B cell (primary cell): ENCODE measurements around the gene SYTL1. TPM values are rescaled to one million over a fixed set of nuclear protein-coding genes. Genes with fewer than 3 reads are reported as not detected.
A peak's percentile ranks its signal among the peaks of the same experiment; 100 is the strongest.

ENCODE experiments used
- ATAC-seq: fragments of 200-7000 bp; cut with Tn5 transposase; one replicate; pipeline ENCODE4 v1.10.0; 2021; ENCODE audit warnings: low read depth, mild to moderate bottlenecking, moderate number of reproducible peaks, moderate library complexity
- CTCF ChIA-PET: fragments of 350-600 bp; sonication (Branson Sonifier 250); formaldehyde crosslinking; loops from one replicate; lab custom pipeline; 2021; ENCODE audit warnings: antibody characterized with exemption, inconsistent platforms; lab: Charles Lee
- POLR2A ChIA-PET: fragments of 350-600 bp; sonication (Branson Sonifier 250); formaldehyde crosslinking; loops from one replicate; lab custom pipeline; 2021; ENCODE audit warnings: antibody characterized with exemption; lab: Charles Lee
- DNase-seq: peaks from one replicate; pipeline ENCODE4 v3.0.0; 2013
- H2AFZ ChIP-seq: 2 replicates; pipeline ENCODE4 v1.6.1; 2012; ENCODE audit warnings: mild to moderate bottlenecking, low read depth, low read length; ENCODE audit not compliant: insufficient read depth, poor library complexity, severe bottlenecking
- H3K27ac ChIP-seq, 2 donors: 1 replicate in 1 of 2; 2 replicates in 1 of 2; pipeline ENCODE4 v1.5.1; 2012 to 2013; ENCODE audit warnings: low read length in 2 of 2, mild to moderate bottlenecking in 2 of 2, moderate library complexity in 1 of 2
- H3K27me3 ChIP-seq, 4 experiments: fragments of 200-600 bp in 1 of 4; sonication (generic) in 1 of 4; replicated peaks in 1 of 4; 1 replicate in 2 of 4; 2 replicates in 2 of 4; pipeline versions ENCODE4 v1.6.1 to v1.7.0; 2013 to 2016; ENCODE audit warnings: low read length in 3 of 4, mild to moderate bottlenecking in 2 of 4, mixed read lengths in 1 of 4, moderate library complexity in 1 of 4; ENCODE audit not compliant: insufficient read depth in 4 of 4, control insufficient read depth in 3 of 4; ENCODE audit errors: control extremely low read depth in 1 of 4
- H3K36me3 ChIP-seq, 2 experiments: replicated peaks in 1 of 2; 1 replicate in 1 of 2; 2 replicates in 1 of 2; pipeline versions ENCODE4 v1.6.1 to v1.7.1; 2013; ENCODE audit warnings: low read length in 1 of 2; ENCODE audit not compliant: insufficient read depth in 2 of 2, control insufficient read depth in 1 of 2; ENCODE audit errors: control extremely low read depth in 1 of 2, extremely low read depth in 1 of 2
- H3K4me1 ChIP-seq, 2 donors: fragments of 200-600 bp in 1 of 2; sonication (generic) in 1 of 2; 1 replicate in 1 of 2; 2 replicates in 1 of 2; pipeline versions ENCODE4 v1.5.1 to v1.6.1; 2013 to 2017; ENCODE audit warnings: low read length in 2 of 2; ENCODE audit not compliant: control insufficient read depth in 2 of 2, insufficient read depth in 2 of 2
- H3K4me2 ChIP-seq: replicated peaks from 2 replicates; pipeline ENCODE3; 2012; ENCODE audit warnings: mild to moderate bottlenecking, low read depth, low read length; ENCODE audit not compliant: poor library complexity, severe bottlenecking
- H3K4me3 ChIP-seq, 5 experiments: fragments of 200-600 bp in 1 of 5; sonication (generic) in 1 of 5; 1 replicate in 3 of 5; 2 replicates in 2 of 5; pipeline versions ENCODE4 v1.5.1 to v1.7.0; 2011 to 2016; ENCODE audit warnings: low read length in 4 of 5, mild to moderate bottlenecking in 4 of 5, low read depth in 2 of 5, control low read depth in 1 of 5, moderate library complexity in 1 of 5; ENCODE audit not compliant: insufficient read depth in 1 of 5; ENCODE audit errors: control extremely low read depth in 1 of 5, extremely low read depth in 1 of 5
- H3K79me2 ChIP-seq: fragments of 200-600 bp; sonication (generic); one replicate; pipeline ENCODE4 v1.6.0; 2016; ENCODE audit warnings: low read length; ENCODE audit not compliant: control insufficient read depth, insufficient read depth
- H3K9ac ChIP-seq: fragments of 200-600 bp; sonication (generic); 2 replicates; pipeline ENCODE4 v1.6.1; 2017; ENCODE audit warnings: mild to moderate bottlenecking, low read length, moderate library complexity
- H3K9me3 ChIP-seq, 3 donors: one replicate each; pipeline versions ENCODE4 v1.6.1 to v1.7.1; 2013; ENCODE audit warnings: low read length in 2 of 3; ENCODE audit not compliant: control insufficient read depth in 2 of 3, insufficient read depth in 1 of 3; ENCODE audit errors: control extremely low read depth in 1 of 3
- H4K20me1 ChIP-seq: 2 replicates; pipeline ENCODE4 v1.6.0; 2012; ENCODE audit warnings: mild to moderate bottlenecking, low read length; ENCODE audit not compliant: insufficient read depth, control insufficient read depth, poor library complexity, severe bottlenecking
- H3K27ac Mint-ChIP-seq: one replicate; pipeline ENCODE4 v1.8.0; 2021; ENCODE audit warnings: mixed read lengths
- H3K27me3 Mint-ChIP-seq: one replicate; pipeline ENCODE4 v1.8.0; 2021; ENCODE audit warnings: mixed read lengths
- H3K4me1 Mint-ChIP-seq: one replicate; pipeline ENCODE4 v1.8.0; 2021; ENCODE audit warnings: mixed read lengths
- H3K4me3 Mint-ChIP-seq: one replicate; pipeline ENCODE4 v1.8.0; 2021; ENCODE audit warnings: mixed read lengths
- H3K9me3 Mint-ChIP-seq: one replicate; pipeline ENCODE4 v1.8.0; 2022; ENCODE audit warnings: mixed read lengths; ENCODE audit not compliant: insufficient read depth
- CTCF ChIP-seq: fragments of 200-600 bp; IDR thresholded peaks from one replicate; pipeline ENCODE4 v1.8.0; 2022; ENCODE audit warnings: antibody characterized with exemption, mild to moderate bottlenecking
- EZH2 ChIP-seq: IDR thresholded peaks from 2 replicates; pipeline ENCODE4 v1.6.1; 2012; ENCODE audit warnings: borderline replicate concordance, low read depth, mild to moderate bottlenecking, moderate library complexity, low read length; ENCODE audit not compliant: insufficient read depth, poor library complexity, severe bottlenecking
- WGBS: methylation state at CpG from one replicate; pipeline ENCODE4 v1.1.5; 2013; ENCODE audit warnings: missing lambda C conversion rate; ENCODE audit not compliant: insufficient coverage; 5-methylcytosine and 5-hydroxymethylcytosine counted together
- intact Hi-C: fragments of 100-400 bp; cut with micrococcal nuclease; formaldehyde crosslinking; loops from one replicate; pipeline ENCODE4 v1.10.0; 2022
- polyA plus RNA-seq: library from polyadenylated mRNA; depleted of rRNA; stranded (reverse); fragments of >200 nt; gene quantifications from 2 replicates; pipeline ENCODE4 v1.2.3, GENCODE V29; 2012
- total RNA-seq, 2 donors: library from RNA; stranded (reverse); fragments of 120-200 nt in 1 of 2; gene quantifications; 1 replicate in 1 of 2; 2 replicates in 1 of 2; pipeline versions ENCODE4 v1.2.3 to v1.2.4, GENCODE V29; 2013 to 2022

The SYTL1 gene
- total and polyA plus RNA-seq, 2 donors (not counting 1 experiment from before 2014, with no cell fraction given) = 159 to 444 TPM

GRCh38 chr1:27399251-27400025, 57.6 kb downstream of the SYTL1 start:
- Histone ChIP-seq H3K79me2 (no peaks in the 10 kb centered on the region), H4K20me1 (no peaks in the 10 kb centered on the region), H3K4me3 (no peak overlapping the region), H3K9ac (no peak overlapping the region), H3K27ac (peak overlapping the region in 1 of 2 donors; percentile 38), H3K4me2 (no peak overlapping the region), H3K4me1 (peaks cover 30 to 44% of the 10 kb centered on the region in 2 donors), H3K27me3 (no peaks in the 10 kb centered on the region), H3K36me3 (no peaks in the 10 kb centered on the region), H3K9me3 (no peaks in the 10 kb centered on the region), H2AFZ (no peak overlapping the region)
- DNase-seq (no peak), ATAC-seq (no peak)
- Mint-ChIP-seq H3K27ac (no peak overlapping the region), H3K9me3 (no peaks in the 10 kb centered on the region), H3K4me3 (no peak overlapping the region), H3K27me3 (no peaks in the 10 kb centered on the region), H3K4me1 (peaks cover 44% of the 10 kb centered on the region)
- intact Hi-C loops = loop anchor here (10.0 kb wide), 1 partner anchor 165 kb away; the partner anchor contains the start of gene WDTC1
- POLR2A ChIA-PET = no interaction called here
- WGBS = 91% methylated on average over 9 of the region's 19 CpGs
- TF ChIP-seq EZH2 (no peak), CTCF (no peak)
- CTCF ChIA-PET = interaction anchor here (0.6 to 7.8 kb wide), 8 partner anchors 12 to 365 kb away, joined by 3 to 402 read pairs (median 4); partner anchors contain the start of gene AHDC1
